SKM-1 (cell line): ENCODE data around the gene RASSF8.

Experiments
- DNase-seq: peaks from one replicate; lab custom pipeline; 2025; ENCODE audit not compliant: unreplicated experiment; lab: John Stamatoyannopoulos, UW

The RASSF8 gene

GRCh38 chr12:25960143-25960542 lies 1.7 kb downstream of the RASSF8 start:
- peak; percentile 3 for DNase-seq

DNA sequence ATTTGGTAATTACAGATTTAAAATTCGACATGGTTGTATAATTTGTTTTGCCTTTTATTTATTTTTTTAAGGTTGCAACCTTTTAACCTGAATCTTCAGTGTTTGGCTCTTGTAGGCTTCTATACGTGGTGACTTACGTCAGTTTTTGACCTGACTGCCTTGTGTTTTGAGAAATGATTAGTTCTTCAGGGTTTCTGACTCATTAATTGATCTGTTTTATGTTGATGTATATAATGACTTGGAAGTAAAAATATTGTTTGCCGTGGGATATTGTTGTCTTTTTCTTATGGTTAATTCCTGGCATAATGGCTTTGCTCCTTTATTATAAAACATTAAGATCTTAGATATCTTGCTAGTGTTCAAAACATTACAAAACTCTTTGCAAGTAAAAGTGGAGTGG lies 2.5 kb downstream of the RASSF8 start:
- no peak for DNase-seq

DNA sequence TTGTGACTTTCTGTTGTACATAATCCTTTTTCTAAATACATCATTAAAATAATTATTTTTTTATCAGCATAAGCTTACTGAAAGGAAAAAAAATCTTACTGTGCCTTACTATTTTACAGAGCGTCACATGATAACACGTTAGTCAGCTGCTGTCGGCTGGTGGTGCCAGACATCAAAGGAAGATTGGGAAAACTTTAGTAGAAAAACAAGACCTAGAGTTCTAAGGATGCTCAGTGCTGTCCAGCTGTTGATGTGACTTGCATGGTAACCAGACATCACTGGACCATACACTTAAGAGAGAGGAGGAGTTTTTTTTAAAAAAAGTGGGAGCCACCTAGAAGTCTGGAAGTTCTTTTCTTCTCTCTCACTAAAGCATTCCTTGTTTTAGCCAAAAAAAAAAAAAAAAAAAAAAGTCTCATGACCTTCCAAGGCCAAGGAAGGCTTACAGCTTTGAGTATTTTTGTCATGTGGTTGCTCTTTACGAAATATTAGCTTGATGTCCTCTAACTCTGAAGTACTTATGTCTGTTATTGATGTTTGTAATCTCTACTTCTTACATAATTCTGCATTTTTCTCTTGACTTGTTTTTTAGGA lies 4.5 kb downstream of the RASSF8 start:
- DNase-seq = no peak

DNA sequence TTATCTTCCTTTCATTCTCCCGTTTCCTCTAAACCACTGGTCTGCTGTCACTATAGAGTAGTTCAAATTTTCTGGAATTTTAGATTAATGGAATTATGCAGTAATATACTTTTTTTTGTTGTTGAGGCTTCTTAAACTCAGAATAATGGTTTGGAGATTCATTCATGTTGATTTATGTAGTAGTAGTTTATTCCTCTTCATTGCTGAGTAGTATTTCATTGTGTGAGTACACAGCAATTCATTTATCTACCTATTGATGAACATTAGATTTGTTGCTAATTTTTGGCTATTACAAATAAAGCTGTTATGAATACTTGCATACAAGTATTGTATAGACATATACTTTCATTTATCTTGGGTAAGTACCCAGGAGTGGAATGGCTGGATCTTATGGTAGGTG lies 7.2 kb downstream of the RASSF8 start:
- DNase-seq = no peak

DNA sequence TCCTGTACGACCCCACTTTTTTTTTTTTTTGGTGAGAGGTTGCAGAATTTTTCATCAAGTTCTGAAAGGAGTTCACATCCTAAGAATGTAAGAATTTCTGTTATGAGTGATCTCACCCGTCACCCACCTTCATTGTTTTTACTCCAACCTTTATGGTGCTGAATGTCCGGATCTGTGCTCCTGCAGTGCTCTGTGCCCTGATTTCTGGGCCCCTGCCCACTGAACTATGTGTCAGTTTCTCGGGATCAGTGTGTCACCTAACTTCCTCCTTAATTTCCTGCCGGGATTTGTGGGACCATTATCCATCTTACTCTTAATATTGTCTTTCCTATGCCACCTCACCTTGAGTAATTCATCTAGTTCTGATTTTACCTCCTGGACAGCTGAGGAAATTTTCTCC lies 11.6 kb downstream of the RASSF8 start:
- DNase-seq = no peak

- no peak for DNase-seq
Measured at GRCh38 chr12:25970916-25971653, 12.6 kb downstream of the RASSF8 start.

DNA sequence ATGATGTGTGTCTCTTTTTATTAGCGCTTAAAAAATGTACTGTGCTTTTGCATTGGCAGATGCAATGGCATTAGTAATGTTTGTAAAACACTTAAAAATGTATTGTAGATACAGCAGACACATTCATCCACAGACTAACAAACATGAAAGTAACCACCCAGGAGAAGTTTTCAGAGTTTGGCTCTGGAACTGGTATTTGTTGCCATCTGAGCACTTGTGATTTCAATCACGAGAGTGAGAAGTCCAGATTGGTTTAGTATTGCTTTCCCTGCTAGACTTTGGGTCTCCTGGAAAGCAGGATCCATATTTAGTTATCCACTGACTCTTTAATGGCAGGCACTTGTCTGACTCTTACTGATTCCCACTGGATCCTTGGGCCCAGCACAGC lies 13.2 kb downstream of the RASSF8 start:
- DNase-seq = no peak

DNA sequence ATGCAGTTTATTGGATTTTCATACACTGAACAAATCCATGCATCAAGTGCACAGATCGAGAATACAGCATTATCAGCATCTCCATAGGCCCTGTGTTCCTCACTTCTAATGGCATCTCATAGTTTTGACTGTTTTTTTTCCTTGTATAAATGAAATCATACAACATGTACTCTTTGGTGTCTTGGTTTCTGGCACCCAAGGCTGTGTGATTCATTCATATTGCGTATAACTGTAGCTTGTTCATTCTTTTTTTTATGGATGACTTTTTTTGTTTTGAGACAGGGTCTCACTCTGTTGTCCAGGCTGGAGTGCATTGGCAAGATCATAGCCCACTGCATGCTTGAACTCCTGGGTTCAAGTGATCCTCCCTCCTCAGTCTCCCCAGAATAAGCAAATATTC lies 14.3 kb downstream of the RASSF8 start:
- no peak for DNase-seq

GRCh38 chr12:25975179-25975578 lies 16.7 kb downstream of the RASSF8 start:
- no peak for DNase-seq

DNA sequence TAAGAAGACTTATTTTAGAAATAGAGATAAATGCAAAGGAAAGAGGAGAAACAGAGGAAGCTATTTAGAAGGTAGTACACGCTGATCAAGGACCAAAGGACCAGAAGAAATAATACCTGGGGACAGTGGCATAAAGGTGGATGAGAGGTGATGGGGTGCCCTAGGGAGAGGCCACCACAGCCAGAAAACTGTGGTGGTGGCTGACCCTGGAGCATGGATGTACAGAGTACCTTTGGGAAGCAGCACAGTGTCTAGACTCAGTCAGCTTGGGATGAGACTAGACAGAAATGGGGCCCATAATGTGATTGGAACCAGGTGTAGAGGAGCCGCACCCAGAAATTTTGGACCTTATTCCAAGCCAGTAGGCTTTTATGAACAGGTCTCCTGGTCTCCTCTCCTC lies 17.2 kb downstream of the RASSF8 start:
- DNase-seq = no peak

- DNase-seq = no peak
Measured at GRCh38 chr12:25976289-25976688, 17.8 kb downstream of the RASSF8 start.

DNA sequence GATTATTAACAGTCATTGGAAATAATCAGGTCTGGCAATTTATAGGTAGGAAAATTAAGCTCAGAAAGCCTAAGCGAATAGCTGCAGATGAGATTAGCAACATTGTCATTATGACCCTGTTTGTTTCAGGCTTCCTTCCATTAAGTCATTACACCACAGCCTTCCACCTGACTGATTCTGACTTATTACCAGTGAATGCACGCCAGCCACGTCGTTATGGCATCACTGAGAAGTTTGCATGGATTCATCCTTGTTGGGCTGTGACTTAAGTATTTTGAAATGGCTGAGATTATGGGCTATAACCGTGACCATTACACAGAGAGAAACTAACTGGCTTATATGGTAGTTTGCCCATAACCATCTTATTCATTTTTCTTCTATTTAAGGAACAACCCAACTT lies 18.6 kb downstream of the RASSF8 start:
- DNase-seq = no peak

DNA sequence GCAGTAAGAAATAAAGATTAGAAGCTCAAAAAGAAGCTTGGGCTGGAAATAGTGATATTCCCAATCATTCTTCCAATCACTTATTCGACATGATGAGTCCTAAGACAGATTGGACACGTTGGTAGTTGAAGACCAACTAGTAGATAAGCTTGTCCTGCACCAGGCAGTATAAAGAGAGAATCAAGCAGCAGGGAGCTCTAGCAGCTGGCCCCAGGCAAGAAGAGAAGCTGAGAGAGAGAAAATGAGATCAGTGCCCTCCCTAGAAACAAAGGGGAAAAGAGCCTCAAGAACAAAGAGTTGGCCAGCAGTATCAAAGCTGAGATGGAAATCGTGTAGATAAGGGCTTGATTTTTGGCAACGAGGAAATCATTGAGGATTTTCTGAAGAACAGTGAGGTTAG lies 20.6 kb downstream of the RASSF8 start:
- no peak for DNase-seq

DNA sequence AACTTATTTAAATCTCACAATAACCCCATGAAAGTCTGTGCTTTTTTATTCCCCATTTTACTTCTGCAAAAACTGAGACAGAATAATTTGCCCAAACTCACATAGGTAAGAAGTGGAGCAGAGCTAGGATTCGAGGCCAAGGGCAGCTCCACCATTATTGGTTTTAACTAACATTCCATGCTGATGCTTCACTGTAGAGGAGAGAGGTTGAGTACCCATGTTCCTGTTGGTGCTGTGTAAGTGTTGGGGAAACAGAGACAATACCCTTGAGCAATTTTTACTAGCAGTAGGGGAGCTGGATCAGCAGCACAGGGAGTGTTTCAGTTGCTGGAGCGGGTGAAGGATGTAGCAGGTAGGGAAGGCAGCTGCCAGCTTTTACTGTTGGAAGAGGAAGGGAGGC lies 21.1 kb downstream of the RASSF8 start:
- DNase-seq = no peak

GRCh38 chr12:25980035-25980434 lies 21.6 kb downstream of the RASSF8 start:
- no peak for DNase-seq

DNA sequence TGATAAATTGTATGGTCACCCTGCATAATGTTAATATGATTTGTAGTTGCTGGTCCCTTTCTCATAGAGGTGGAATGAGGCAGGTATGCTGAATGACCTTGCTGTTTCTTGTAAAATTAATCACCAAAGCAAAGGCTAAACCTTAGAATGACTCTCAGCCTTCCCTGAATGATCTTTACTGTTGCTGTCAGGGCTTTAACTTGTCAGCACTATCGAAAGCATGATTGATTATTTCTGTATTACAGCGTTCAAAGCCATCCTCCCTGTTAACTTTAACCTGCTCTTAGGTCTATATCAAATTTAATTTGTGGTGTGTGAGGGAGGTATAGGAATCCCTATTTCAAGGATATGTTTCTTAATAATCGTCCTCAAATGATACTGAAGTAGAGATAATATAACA lies 23.1 kb downstream of the RASSF8 start:
- DNase-seq = no peak

GRCh38 chr12:25982416-25982815 lies 23.9 kb downstream of the RASSF8 start:
- no peak for DNase-seq

- no peak for DNase-seq
Measured at GRCh38 chr12:25983625-25984024, 25.1 kb downstream of the RASSF8 start.

DNA sequence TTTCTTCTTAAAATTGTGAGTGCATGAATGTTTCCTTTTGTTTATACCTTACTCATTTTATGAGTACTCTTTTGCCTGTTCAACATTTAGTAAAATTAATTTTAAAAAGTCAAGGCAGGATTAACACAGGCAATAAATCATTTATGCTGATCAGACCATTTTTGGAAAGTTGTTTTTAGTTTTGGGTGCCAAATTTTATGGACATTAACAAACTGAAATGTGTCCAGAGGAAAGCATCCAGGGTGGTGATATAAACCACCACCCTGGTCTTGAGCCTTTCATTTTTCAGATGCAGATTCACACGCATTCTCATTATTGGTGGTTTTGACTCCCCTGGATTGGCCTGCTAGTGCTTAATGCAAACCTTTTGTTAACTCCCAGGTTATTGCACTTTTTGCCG lies 26.3 kb downstream of the RASSF8 start:
- no peak for DNase-seq

- DNase-seq = no peak
Measured at GRCh38 chr12:25985316-25986175, 27.1 kb downstream of the RASSF8 start.

DNA sequence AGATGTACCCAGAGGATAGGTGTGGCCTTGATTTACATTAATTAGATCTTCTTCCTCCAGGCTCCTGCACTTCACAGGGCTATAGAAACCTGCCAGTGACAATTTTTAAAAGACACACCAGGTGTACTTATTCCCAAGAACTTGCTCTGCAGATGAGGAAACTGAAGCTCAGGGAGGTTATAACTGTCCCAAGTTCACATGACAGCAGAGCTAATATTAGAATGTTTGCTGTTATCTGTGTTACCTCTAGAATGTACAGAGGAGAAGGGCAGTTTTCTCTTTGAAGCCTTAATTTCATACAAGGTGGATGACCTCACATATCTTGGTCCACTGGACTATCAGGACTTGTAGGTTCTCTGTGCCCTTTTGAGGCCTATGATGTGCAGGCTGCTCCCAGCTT lies 27.7 kb downstream of the RASSF8 start:
- DNase-seq = no peak

DNA sequence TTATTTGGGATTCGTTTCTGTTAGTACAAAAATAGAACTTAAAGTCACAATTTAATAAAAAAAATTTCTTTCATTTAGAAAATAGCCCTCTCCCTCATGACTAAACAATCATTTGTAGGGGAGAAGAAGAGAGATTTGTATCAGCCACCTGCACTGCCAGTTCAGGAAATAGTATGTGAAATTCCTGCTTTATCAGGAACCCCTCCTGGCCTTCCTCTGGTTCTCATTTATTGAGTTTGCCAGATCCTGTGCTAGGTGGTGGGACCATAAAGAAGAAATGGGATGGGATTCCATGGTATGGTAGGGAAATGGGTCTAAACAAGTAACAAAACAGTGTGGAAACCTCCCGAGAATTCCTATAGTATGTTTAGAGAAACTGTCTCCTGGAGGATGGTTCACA lies 30.0 kb downstream of the RASSF8 start:
- no peak for DNase-seq
